Spleen (tissue), 11 donors: ENCODE results near the gene ABHD4. TPM values are rescaled to one million over a fixed set of nuclear protein-coding genes. Genes with fewer than 3 reads are reported as not detected.

Source experiments
- DNase-seq: peaks from one replicate; pipeline ENCODE4 v3.0.0-alpha.2; 2020
- H3K27ac ChIP-seq, 8 donors: fragments of 200-600 bp; sonication (generic) in 7 of 8; 1 replicate in 4 of 8; 2 replicates in 4 of 8; pipeline versions ENCODE4 v1.5.0 to v1.8.0; 2016 to 2021; ENCODE audit warnings: inconsistent platforms in 4 of 8, mild to moderate bottlenecking in 4 of 8, moderate library complexity in 1 of 8
- H3K27me3 ChIP-seq, 7 donors: fragments of 200-600 bp; sonication (generic) in 6 of 7; replicated peaks in 1 of 7; 1 replicate in 4 of 7; 2 replicates in 3 of 7; pipeline versions ENCODE4 v1.5.0 to v1.8.0; 2016 to 2021; ENCODE audit warnings: inconsistent platforms in 3 of 7, mild to moderate bottlenecking in 1 of 7
- H3K36me3 ChIP-seq, 6 donors: fragments of 200-600 bp; sonication (generic) in 5 of 6; 1 replicate in 4 of 6; 2 replicates in 2 of 6; pipeline versions ENCODE4 v1.5.0 to v1.8.0; 2016 to 2021; ENCODE audit warnings: inconsistent platforms in 2 of 6
- H3K4me1 ChIP-seq, 6 donors: fragments of 200-600 bp; sonication (generic) in 5 of 6; 1 replicate in 3 of 6; 2 replicates in 3 of 6; pipeline versions ENCODE4 v1.5.0 to v1.8.0; 2016 to 2021; ENCODE audit warnings: inconsistent platforms in 3 of 6
- H3K4me3 ChIP-seq, 8 donors: fragments of 200-600 bp; sonication (generic) in 7 of 8; 1 replicate in 4 of 8; 2 replicates in 4 of 8; pipeline versions ENCODE4 v1.5.0 to v1.8.0; 2016 to 2021; ENCODE audit warnings: inconsistent platforms in 4 of 8, mild to moderate bottlenecking in 4 of 8, moderate library complexity in 2 of 8
- H3K9me3 ChIP-seq, 8 donors: fragments of 200-600 bp; sonication (generic) in 7 of 8; 1 replicate in 4 of 8; 2 replicates in 4 of 8; pipeline versions ENCODE4 v1.5.0 to v1.8.0; 2016 to 2021; ENCODE audit warnings: inconsistent platforms in 4 of 8
- POLR2A ChIP-seq, 3 donors: fragments of 450-650 bp; IDR thresholded peaks; one replicate each; pipeline ENCODE4 v1.5.1; 2017; ENCODE audit warnings: antibody characterized with exemption in 3 of 3, mild to moderate bottlenecking in 1 of 3
- POLR2AphosphoS5 ChIP-seq, 3 donors: sonication (generic); formaldehyde crosslinking; IDR thresholded peaks; one replicate each; pipeline ENCODE4 v1.5.1; 2017; ENCODE audit warnings: antibody characterized with exemption in 3 of 3
- WGBS, 5 donors: extraction: QIAGEN DNeasy Blood & Tissue Kit in 3 of 5; methylation state at CpG; one replicate each; pipeline versions ENCODE4 v1.1.5 to v1.1.7; 2013 to 2018; 5-methylcytosine and 5-hydroxymethylcytosine counted together
- intact Hi-C: fragments of 100-400 bp; cut with DNase I; formaldehyde crosslinking; loops from one replicate; pipeline ENCODE4 v1.15.0; 2023; ENCODE audit warnings: low total_unique reads
- polyA plus RNA-seq, 3 donors: library from polyadenylated mRNA; stranded (reverse); fragments of 200-250 nt; gene quantifications; one replicate each; pipeline ENCODE4 v1.2.1, GENCODE V29; 2013
- total RNA-seq, 7 donors: library from RNA; depleted of rRNA in 3 of 7; stranded (reverse); fragments of >200 nt in 3 of 7; fragmentation: NEBNext Ultra II Directional in 4 of 7; extraction: Animal tissue kit (Norgen Biotek cat#: 25700) in 4 of 7; gene quantifications; one replicate each; pipeline versions ENCODE4 v1.1.0 to v1.2.1, GENCODE V29; 2016 to 2021
- TF ChIP-seq, protein P1 (sequence below), 11 experiments: fragments of 200-600 bp in 7 of 11; fragments of 450-650 bp in 4 of 11; sonication (generic) in 4 of 11; IDR thresholded peaks in 8 of 11; conservative IDR thresholded peaks in 3 of 11; 1 replicate in 7 of 11; 2 replicates in 4 of 11; pipeline versions ENCODE4 v1.4.0 to v1.8.0; 2016 to 2021; ENCODE audit warnings: antibody characterized with exemption in 11 of 11, inconsistent platforms in 4 of 11, mild to moderate bottlenecking in 1 of 11
- donor health status: healthy with polysubstance abuse.
- donor health status: DM: no; HTN: no; CAD: no; lungs with moderate emphysema.
- donor health status: DM: no; HTN: no; CAD: no.
- donor health status: Bipolar disorder and iron deficiency.
- donor health status: healthy.
- donor health status: DM: no; HTN: no; CAD: no.
- donor health status: DM: yes; HTN: yes; CAD: no.

The ABHD4 gene
- total and polyA plus RNA-seq, 10 donors = 7.2 to 32.8 (median 23.5) TPM

DNA sequence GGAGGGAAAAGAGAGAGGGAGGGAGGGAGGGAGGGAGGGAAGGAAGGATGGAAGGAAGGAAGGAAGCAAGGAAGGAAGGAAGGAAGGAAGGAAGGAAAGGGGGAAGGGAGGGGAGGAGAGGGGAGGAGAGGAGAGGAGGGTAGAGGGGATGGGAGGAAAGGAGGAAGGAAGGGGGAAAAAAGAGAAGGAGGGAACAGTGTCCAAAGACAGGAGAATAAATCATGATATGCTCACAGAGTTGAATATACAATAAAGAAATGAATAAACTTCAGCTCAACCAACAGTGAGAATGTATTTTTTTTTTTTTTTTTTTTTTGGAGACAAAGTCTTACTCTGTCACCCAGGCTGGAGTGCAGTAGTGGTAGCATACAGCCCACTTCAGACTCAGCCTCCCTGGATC, 42.1 kb downstream of the ABHD4 start:
- no peak for DNase-seq
- Histone ChIP-seq H3K27ac (no peak overlapping the region), H3K27me3 (no peaks in the 10 kb centered on the region), H3K36me3 (no peaks in the 10 kb centered on the region), H3K9me3 (no peaks in the 10 kb centered on the region), H3K4me3 (no peak overlapping the region), H3K4me1 (no peaks in the 10 kb centered on the region)
- TF ChIP-seq, protein P1, sequence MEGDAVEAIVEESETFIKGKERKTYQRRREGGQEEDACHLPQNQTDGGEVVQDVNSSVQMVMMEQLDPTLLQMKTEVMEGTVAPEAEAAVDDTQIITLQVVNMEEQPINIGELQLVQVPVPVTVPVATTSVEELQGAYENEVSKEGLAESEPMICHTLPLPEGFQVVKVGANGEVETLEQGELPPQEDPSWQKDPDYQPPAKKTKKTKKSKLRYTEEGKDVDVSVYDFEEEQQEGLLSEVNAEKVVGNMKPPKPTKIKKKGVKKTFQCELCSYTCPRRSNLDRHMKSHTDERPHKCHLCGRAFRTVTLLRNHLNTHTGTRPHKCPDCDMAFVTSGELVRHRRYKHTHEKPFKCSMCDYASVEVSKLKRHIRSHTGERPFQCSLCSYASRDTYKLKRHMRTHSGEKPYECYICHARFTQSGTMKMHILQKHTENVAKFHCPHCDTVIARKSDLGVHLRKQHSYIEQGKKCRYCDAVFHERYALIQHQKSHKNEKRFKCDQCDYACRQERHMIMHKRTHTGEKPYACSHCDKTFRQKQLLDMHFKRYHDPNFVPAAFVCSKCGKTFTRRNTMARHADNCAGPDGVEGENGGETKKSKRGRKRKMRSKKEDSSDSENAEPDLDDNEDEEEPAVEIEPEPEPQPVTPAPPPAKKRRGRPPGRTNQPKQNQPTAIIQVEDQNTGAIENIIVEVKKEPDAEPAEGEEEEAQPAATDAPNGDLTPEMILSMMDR (IDR thresholded peaks at IDR 0.05 in 8 of 11, conservative IDR thresholded peaks at IDR 0.05 in 3 of 11) = no peak
- TF ChIP-seq POLR2A (IDR thresholded peaks at IDR 0.05) = no peak
- no peak for TF ChIP-seq POLR2AphosphoS5 (IDR thresholded peaks at IDR 0.05)
- intact Hi-C loops = no loop called here

DNA sequence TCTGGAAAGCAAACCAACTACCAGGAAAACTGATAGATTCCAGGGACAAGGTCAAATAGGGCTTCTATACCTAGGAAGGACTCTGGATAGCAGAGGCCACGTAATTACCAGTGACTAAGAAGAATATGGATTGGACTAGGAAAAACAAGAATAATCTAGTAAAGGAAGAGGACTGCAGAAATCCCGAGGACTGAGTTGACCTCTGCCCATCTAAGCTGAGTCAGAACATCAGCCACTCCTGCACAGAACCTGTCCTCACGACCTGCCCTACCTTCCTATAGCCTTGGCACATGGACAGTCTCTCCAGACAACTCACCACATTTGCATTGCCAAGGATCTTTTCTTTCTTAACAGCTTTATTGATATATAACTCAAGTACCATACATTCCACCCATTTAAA, 43.7 kb downstream of the ABHD4 start:
- H3K4me1 ChIP-seq = no peaks in the 10 kb centered on the region

DNA sequence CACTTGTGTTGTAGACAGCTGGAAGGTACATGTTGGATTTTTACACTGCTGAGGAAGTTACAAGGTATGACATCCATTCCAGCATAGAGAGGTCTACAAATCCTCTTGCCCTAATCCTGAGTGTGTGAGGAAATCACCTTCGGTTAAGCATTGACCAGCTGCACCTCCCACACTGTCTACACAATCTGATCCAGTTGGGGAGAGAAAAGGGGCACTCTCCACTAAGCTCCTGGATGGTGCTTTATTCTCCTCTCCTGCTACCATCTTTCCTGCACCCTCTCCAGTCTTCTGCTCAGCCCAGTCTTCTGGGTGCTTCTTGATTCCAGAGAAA, 46.2 kb downstream of the ABHD4 start, which contains the start of gene OR6J1:
Gene OR6J1, minus strand, starts transcription at position 48 of the 331 bp plus-strand sequence. CDS start 9,541 bp downstream, outside the sequence.
- no peak within 1 kb of the TSS for H3K4me3 ChIP-seq
- DNase-seq = no peak
- no peaks in the 10 kb centered on the region for H3K9me3 ChIP-seq
- 73 to 86% (median 75%) methylated on average over 1 of the region's 1 CpG for WGBS, 5 donors
- no peaks in the 10 kb centered on the region for H3K27me3 ChIP-seq
- no peaks in the 10 kb centered on the region for H3K36me3 ChIP-seq
- H3K4me1 ChIP-seq = no peaks in the 10 kb centered on the region
- no peak within 1 kb of the TSS for H3K27ac ChIP-seq
- intact Hi-C loops = no loop called here
- TF ChIP-seq POLR2AphosphoS5 (IDR thresholded peaks at IDR 0.05) = no peak
- TF ChIP-seq POLR2A (IDR thresholded peaks at IDR 0.05) = no peak
- TF ChIP-seq, protein P1 (IDR thresholded peaks at IDR 0.05 in 8 of 11, conservative IDR thresholded peaks at IDR 0.05 in 3 of 11) = no peak

More for the DNA sequence above, 43.7 kb downstream of the ABHD4 start:
- DNase-seq = no peak
- H3K36me3 ChIP-seq = no peaks in the 10 kb centered on the region
- 30 to 60% (median 56%) methylated on average over 3 of the region's 3 CpGs for WGBS, 5 donors
- no peak overlapping the region for H3K4me3 ChIP-seq
- intact Hi-C loops = no loop called here
- H3K9me3 ChIP-seq = no peaks in the 10 kb centered on the region
- no peak overlapping the region for H3K27ac ChIP-seq
- TF ChIP-seq POLR2A (IDR thresholded peaks at IDR 0.05) (no peak), POLR2AphosphoS5 (IDR thresholded peaks at IDR 0.05) (no peak)
- TF ChIP-seq, protein P1 (IDR thresholded peaks at IDR 0.05 in 8 of 11, conservative IDR thresholded peaks at IDR 0.05 in 3 of 11) = no peak
- no peaks in the 10 kb centered on the region for H3K27me3 ChIP-seq

DNA sequence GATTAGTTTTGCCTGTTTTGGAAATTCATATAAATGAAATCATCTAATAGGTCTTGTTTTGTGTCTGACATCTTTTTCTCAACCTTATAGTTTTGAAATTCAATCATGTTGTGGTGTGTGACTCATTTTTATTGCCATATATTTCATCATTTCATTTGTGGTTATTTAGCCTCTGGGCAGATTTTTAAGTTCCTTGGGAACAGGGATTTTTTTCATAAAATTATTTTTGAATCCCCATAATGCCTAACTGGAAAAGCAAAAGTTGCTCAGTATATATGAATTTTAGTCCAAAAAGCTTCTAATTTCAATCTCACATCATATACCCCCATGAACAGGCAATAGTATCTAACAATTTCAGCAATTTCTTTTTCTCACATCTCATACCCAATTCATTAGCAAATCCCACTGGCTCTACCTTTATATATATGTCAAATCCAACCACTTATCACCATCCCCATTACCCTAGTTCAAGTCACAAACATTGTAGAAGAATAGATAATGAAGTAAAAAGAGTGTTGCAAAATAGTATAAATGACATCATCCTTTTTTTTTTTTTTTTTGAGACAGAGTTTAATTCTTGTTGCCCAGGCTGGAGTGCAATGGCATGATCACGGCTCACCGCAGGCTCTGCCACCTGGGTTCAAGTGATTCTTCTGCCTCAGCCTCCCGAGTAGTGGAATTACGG, 48.6 kb downstream of the ABHD4 start:
- intact Hi-C loops = no loop called here

More for the DNA sequence above, 48.6 kb downstream of the ABHD4 start:
- 82 to 96% (median 91%) methylated on average over 4 of the region's 4 CpGs for WGBS, 5 donors
- H3K4me3 ChIP-seq = no peak overlapping the region
- no peaks in the 10 kb centered on the region for H3K4me1 ChIP-seq
- no peaks in the 10 kb centered on the region for H3K9me3 ChIP-seq
- no peak for TF ChIP-seq POLR2AphosphoS5 (IDR thresholded peaks at IDR 0.05)
- TF ChIP-seq, protein P1 (IDR thresholded peaks at IDR 0.05 in 8 of 11, conservative IDR thresholded peaks at IDR 0.05 in 3 of 11) = no peak
- TF ChIP-seq POLR2A (IDR thresholded peaks at IDR 0.05) = no peak
- H3K27me3 ChIP-seq = no peaks in the 10 kb centered on the region
- H3K36me3 ChIP-seq = no peaks in the 10 kb centered on the region
- H3K27ac ChIP-seq = no peak overlapping the region
- no peak for DNase-seq
